ENCODE results near the gene ZG16.
"Not testable (repeated sequence)": the region's sequence is repeated elsewhere in the genome, so short reads cannot be mapped to it uniquely, and the experiment has no call there.

The ZG16 gene

DNA sequence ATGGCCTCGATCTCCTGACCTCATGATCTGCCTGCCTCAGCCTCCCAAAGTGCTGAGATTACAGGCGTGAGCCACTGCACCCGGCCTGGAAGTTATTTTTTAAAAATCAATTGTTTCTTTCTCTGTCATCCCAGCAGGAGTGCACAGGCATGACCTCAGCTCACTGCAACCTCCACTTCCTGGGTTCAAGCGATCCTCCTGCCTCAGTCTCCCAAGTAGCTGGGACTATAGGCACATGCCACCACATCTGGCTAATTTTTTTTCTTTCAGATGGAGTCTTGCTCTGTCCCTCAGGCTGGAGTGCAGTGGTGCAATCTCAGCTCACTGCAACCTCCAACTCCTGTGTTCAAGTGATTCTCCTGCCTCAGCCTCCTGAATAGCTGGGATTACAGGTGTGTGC is 9.1 kb downstream of the ZG16 start:
- DNase-seq (ENCODE audit: low read depth in 2 of 2) = not testable (repeated sequence)

DNA sequence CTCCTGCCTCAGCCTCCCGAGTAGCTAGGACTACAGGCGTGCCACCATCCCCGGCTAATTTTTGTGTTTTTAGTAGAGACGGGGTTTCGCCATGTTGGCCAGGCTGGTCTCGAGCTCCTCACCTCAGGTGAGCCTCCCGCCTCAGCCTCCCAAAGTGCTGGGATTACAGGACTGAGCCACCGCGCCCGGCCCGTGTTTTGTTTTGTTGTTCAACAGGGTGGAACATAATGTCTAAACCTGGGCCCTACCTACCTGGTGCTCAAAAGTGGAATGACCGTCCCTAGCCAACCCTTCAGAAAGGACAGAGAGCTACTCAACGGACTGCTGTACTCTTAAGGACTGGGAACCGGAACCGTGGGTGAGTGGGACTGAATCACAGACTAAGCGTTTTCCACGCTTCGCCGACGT is 11.7 kb downstream of the ZG16 start:
- no peak for DNase-seq (ENCODE audit: low read depth in 2 of 2)

- DNase-seq (ENCODE audit: low read depth in 2 of 2) = peak; percentile 100
Observed at GRCh38 chr16:29790183-29790948, 12.3 kb downstream of the ZG16 start, which contains the start of gene KIF22. TSS of gene KIF22 (plus strand) at chr16:29790751. CDS start at chr16:29790760, 9 bp downstream.

DNA sequence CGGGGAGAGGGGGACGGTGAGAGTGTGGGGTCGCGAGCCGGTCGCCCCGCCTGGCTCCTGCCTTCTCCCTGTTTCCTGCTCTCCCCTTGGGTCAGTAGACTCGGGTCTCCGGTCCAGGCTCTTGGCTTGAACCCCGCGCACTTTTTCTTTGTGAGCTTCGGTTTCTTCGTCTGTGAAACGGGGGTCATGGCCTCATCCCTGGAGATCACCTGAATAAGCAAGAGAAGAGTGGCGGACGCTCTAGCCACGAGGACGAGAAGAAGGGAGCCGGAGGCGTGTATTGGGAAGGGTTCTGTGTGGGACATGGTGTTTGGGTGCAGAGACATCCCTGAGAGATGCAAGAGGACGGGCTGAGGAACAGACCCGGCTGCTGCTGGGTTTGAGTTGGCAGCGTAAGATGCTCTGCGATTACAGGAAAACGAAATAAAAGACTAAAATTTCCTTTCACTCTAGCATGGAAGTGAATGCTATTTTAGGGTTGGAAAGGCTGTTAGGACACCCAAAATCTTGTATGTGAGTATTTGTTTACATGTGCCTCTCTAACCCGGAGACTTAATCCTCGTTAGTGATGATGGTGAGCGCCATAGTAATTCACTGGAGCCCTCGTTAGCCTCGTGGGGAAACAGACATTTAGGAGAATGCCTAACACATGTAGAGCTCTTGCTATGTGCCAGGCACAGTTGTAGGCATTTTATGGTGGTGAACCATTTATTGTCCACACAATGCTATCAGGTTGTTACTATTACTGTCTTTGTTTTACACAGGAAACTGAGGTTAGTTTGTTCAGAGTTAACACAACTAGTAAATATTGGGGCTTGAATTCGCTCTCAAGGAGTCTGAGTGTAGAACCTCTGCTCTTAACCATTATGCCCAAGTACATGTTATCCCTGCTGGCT is 13.1 kb downstream of the ZG16 start:
- no peak for DNase-seq (ENCODE audit: low read depth in 2 of 2)

DNA sequence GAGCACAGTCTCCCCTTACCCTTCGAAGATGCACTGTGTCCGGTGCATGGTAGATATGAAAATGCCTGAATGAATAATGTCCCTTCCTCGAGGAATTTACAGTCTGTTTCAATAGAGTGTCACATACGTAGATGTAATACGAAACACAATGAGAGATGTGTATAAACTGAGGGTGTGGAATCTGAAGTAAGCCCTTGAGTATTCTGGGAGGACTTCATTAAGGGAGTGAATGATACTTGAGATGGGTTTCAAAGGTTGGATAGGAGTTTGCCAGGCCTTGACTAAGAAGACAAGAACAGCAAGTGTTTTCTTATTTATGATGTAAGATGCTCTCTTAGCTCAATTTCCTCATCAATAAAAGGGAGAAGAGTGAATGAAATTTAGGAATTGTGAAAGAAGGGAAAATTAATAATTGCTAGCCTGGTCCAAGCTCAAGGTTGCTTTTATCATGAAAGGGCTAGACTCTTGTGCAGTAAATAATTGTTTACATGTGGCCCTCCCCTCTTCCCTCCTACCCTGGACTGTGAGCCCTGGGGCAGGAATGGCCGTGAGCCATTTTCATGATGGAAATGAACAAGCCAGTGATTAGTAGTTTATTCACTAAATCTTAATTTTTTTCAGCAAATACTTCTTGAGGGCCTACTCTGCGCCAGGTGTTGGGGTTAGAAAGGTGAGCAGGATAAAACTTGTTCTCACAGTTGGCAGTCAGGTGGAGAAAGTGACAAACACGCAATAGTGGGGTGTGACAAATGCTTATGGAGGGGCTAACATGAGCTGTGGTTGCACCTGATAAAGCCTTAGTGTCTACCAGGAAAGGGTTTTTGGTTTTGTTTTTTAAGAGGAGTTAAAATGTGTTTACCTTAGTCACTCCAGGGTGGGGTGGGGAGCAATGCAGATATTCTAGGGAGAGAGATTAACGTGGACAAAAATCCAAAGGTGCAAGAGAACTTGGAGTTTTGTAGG is 14.1 kb downstream of the ZG16 start:
- DNase-seq (ENCODE audit: low read depth in 2 of 2) = no peak

DNA sequence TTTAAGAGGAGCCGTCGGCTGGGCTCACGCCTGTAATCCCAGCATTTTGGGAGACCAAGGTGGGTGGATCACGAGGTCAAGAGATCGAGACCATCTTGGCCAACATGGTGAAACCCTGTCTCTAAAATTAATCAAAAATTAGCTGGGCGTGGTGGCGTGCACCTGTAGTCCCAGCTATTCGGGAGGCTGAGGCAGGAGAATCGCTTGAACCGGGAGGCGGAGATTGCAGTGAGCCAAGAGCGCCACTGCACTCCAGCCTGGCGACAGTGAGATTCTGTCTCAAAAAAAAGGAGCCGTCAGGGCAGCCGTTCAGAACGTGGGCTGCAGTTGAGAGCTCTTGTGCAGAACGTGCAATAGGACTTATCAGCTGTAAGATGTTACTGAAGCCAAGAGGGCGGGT is 15.1 kb downstream of the ZG16 start:
- not testable (repeated sequence) for DNase-seq (ENCODE audit: low read depth in 2 of 2)

GRCh38 chr16:29794231-29794710 is 16.2 kb downstream of the ZG16 start:
- no peak for DNase-seq (ENCODE audit: low read depth in 2 of 2)

- DNase-seq (ENCODE audit: low read depth in 2 of 2) = no peak
Observed at GRCh38 chr16:29802416-29802935, 24.4 kb downstream of the ZG16 start.

GRCh38 chr16:29804020-29804419 is 26.0 kb downstream of the ZG16 start:
- no peak for DNase-seq (ENCODE audit: low read depth in 2 of 2)

- DNase-seq (ENCODE audit: low read depth in 2 of 2) = no peak
Observed at GRCh38 chr16:29804455-29805231, 26.6 kb downstream of the ZG16 start.

- peak; percentile 93 to 97 for DNase-seq (ENCODE audit: low read depth in 2 of 2)
Observed at GRCh38 chr16:29805232-29806098, 27.4 kb downstream of the ZG16 start.

GRCh38 chr16:29806099-29806579 is 28.1 kb downstream of the ZG16 start, which contains the start of gene MAZ:
TSS of gene MAZ (plus strand) at chr16:29806529. CDS start at chr16:29806702, 173 bp downstream.
- peak in 1 of 2 donors; percentile 50 for DNase-seq (ENCODE audit: low read depth in 2 of 2)

- no peak for DNase-seq (ENCODE audit: low read depth in 2 of 2)
Observed at GRCh38 chr16:29806641-29807425, 28.8 kb downstream of the ZG16 start.

DNA sequence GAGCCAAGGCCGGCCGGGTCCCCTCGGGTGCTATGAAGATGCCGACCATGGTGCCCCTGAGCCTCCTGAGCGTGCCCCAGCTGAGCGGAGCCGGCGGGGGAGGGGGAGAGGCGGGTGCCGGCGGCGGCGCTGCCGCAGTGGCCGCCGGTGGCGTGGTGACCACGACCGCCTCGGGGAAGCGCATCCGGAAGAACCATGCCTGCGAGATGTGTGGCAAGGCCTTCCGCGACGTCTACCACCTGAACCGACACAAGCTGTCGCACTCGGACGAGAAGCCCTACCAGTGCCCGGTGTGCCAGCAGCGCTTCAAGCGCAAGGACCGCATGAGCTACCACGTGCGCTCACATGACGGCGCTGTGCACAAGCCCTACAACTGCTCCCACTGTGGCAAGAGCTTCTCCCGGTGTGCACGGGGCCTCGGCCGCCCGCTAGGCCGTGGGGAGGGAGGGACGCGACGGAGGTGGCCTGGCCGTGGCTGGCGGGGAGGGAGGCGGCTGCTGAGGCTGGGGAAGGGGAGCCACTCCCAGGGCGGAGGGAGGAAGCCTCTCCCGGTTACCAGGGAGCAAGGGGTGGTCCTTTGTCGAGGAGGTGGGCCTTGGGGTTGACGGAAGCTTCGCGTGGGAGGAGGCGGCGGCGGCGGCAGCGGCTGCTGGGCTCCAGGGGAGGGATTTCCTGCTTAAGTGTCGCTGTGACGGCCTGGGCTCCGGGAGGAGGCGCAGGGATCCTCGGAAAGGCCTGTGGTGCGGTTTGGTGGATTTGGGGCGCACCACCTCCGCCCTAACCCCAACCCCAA is 29.6 kb downstream of the ZG16 start:
- DNase-seq (ENCODE audit: low read depth in 2 of 2) = peak; percentile 77 to 81

DNA sequence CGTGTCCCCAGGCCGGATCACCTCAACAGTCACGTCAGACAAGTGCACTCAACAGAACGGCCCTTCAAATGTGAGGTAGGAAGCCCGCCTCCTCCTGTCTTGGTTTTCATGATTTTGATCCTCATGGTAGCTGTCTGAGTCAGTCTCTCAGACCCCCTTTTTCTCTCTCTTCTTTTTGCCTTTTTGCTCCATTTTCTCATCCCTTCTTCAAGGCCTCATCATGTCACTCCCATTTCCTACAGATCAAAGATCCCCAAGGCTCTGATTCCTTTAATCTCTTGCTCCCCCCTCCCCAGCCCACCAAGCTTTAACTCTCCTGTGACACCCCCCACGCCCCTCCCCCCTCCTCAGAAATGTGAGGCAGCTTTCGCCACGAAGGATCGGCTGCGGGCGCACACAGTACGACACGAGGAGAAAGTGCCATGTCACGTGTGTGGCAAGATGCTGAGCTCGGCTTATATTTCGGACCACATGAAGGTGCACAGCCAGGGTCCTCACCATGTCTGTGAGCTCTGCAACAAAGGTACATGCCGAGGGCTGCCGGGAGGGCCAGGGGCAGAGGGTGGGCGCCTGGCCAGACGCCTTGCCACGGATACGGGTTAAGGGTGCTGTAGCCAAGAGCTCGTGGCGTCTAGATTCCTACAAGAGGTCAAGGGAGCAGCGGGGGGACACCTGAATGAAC is 30.3 kb downstream of the ZG16 start:
- DNase-seq (ENCODE audit: low read depth in 2 of 2) = no peak

GRCh38 chr16:29809031-29809747 is 31.1 kb downstream of the ZG16 start:
- DNase-seq (ENCODE audit: low read depth in 2 of 2) = no peak
